SHP77 treated with DMSO at 0.1 percent for 48 hours (cell line): ENCODE results near the gene ELP2.

ENCODE experiments used
- DNase-seq: peaks from one replicate; lab custom pipeline; 2025; lab: John Stamatoyannopoulos, UW

Gene ELP2

DNA sequence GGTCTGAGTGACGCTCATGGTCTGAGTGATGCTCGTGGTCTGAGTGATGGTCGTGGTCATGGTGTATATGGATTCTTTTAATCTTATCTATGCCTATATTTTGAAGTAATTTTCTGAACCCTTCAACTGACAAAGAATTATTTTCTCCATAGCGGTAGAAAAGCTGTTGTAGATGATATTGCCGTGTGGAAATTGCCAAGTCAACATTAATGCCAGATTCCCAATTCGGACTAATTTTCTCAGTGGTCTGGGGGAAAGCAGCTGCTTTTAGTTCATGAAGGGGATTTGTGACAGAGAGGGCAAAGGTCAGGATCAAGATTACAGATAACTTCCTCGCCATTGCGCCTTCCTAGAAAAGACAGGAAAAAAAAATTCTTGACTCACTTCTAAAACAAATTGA lies 3.0 kb upstream of the ELP2 start:
- DNase-seq = no peak

DNA sequence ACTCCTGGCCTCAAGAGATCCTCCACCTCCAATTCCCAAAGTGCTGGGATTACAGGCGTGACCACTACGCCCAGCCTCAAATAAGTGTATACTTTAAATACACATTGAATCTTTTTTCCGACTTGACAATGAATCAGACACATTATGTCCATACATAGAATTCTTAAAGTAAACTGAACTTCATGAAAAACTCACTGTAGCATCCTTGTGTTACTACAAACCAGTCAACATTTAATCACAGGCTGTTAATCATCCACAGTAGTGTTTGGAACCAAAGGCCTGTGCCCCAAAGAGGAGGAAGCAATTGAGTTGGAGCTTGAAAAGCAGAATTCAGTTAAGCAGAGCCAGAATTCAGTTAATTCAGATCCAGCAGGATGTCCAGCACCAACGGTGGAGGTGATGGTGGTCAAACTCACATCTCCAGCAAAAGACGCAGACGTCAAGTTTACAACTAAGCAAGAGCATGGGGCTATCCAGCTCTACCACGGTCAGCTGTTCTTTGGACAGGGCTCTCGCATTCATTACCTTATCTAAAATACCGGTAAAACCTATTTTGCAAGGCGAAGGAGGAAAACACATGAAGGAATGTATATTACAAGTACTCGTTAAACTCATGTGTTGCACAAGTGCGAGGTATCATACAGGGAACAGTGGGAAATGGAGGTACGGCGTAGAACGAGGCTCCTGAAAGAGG lies 1.7 kb upstream of the ELP2 start:
- DNase-seq = no peak

GRCh38 chr18:36128530-36128870 lies 1.2 kb upstream of the ELP2 start:
- no peak for DNase-seq

- no peak for DNase-seq
Observed at GRCh38 chr18:36128907-36129299, 796 bp upstream of the ELP2 start.

DNA sequence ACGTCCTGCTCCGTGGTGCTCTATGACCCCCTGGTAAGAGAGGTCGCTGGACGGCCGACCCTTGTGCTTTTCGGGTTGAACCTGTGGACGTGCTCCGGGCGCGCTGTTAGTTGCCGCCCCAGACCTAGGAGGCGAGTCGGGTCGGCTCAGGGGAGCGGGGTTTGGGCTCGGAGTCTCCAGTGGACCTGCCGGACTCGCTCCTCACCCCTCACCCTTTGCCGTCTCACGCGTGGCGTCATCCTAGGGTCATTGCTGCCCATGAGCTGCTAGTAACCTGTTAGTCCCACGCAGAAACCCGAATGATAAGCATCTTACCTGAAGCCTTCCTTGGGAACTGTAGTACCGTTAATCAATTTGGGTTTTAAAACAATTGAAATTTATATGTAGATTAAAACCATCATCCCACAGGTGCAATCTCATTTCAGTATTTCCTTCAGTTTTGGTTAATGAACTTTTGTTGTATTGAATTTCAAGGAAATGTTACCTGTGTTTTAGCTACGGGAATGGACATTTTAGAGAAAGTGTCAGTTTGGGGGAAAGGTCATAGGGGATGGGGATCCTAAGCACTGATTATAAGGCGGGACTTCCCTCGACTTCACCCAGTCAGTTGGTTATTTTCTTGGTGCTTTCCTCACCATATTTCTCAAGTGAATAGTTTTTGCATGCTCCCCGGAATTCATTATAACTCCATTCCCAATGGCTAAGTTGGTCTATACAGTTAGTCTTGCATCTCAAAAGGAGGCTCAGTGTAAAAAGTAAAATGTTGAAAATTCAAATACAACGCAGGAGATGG lies 536 bp downstream of the ELP2 start:
- DNase-seq = no peak

GRCh38 chr18:36130883-36131653 lies 1.4 kb downstream of the ELP2 start:
- DNase-seq = no peak

GRCh38 chr18:36131692-36132483 lies 2.2 kb downstream of the ELP2 start:
- no peak for DNase-seq

DNA sequence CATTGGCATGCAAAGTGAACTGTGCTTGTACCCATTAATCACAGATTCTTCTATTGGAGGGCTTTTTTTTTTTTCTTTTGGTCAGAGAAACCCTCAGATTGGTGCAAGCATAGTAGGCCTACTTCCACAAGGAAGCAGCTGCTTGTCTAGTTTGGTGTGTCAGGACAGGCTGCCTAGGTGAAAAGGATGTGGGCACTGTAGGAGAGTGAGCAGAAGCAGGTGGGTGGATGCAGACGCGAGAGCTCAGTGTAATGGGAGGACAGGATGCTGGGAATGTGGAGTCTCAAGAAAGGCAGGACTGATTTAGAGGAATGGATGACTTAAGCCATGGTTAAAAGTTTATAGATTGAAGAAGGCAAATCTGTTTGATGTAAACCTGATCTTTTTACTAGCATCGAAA lies 3.1 kb downstream of the ELP2 start:
- no peak for DNase-seq

- no peak for DNase-seq
Observed at GRCh38 chr18:36135264-36135663, 5.6 kb downstream of the ELP2 start.

DNA sequence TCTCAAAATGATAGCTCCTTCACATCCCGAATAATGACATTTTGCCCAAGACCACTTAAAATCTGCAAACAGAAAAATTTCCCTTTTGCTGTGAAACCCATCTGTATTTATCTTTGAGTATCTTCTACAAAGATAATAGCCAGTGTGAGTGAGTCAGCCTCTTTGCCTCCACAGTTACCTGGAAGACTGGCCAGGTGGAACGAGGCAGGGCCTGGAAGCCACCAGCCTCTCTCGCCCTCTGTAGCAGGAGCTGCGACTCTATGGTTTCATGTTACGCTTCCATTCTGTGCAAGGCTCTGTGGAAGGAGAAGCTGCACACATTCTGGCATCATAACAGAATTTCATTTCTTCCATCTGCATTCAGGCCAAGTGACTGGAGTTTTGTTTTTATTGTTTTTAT lies 9.5 kb downstream of the ELP2 start:
- no peak for DNase-seq

DNA sequence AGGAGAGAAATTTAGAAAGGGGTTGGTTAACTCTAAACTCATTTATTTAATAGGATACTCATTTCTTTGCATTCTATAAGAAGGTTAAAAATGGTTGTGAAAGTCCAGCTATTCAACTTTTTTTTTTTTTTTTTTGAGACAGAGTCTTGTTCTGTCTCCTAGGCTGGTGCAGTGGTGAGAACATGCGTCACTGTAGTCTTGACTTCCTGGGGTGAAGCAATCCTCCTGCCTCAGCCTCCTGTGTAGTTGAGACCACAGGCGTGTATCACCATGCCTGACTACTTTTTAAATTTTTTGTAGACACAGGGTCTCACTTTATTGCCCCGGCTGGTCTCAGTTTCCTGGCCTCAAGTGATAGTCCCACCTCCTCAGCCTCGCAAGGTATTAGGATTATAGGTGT lies 11.9 kb downstream of the ELP2 start:
- no peak for DNase-seq

- no peak for DNase-seq
Observed at GRCh38 chr18:36142751-36143150, 13.1 kb downstream of the ELP2 start.

GRCh38 chr18:36143391-36143790 lies 13.7 kb downstream of the ELP2 start:
- no peak for DNase-seq

GRCh38 chr18:36149514-36150289 lies 20.0 kb downstream of the ELP2 start:
- DNase-seq = no peak

DNA sequence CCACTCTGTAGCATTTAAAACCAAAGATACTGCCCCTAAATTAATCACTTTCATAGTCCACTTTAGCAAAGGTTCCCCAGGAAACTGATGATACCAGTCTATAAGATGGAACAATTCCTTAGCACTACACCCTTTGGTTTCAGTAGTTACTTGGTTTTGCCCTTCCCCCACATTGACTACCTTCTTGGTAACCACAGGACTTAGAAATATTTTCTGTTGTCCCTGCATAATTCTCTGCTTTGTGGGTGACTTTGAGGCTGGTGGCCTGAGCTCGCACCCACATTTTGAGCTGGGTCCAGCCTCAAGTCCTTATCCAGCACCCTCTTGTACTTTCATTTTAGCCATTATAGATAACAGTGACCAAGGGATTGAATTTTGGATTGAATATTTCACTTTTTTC lies 23.1 kb downstream of the ELP2 start:
- DNase-seq = no peak

DNA sequence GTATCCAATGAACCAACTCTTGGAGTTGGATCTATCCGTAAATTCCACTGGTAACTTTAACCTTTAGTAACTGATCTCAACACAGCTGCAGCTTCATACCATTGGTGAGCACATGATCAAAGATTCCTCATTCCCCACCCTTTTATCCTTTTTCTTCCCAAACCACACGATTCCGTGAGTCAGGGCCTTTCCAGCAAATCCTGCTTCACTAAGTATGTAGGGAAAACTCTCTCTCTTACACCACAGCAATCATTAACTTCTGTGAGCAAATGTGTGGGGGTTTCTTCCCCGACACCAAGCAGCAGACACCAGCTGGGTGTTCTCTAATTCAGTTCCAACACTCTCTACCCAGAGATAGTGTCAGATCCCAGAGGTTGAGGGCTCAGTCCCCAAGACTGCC lies 23.5 kb downstream of the ELP2 start:
- DNase-seq = no peak

DNA sequence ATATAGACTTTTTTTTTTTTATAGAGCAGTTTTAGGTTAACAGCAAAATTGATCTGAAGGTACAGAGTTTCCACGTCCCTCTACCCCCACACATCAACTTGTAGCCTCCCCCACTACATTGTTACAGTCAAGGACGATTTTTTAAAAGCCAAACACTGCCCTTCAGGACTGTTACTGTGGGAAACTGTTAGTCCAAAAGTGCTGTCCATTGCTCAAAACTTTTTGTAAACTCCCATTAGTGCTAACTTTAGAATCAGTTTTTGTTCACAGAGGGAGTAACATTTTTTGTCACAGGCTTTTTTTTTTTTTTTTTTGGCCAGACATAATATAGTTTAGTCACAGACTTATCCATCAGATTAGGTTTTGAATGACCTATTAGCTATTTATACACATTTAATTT lies 24.1 kb downstream of the ELP2 start:
- DNase-seq = no peak

DNA sequence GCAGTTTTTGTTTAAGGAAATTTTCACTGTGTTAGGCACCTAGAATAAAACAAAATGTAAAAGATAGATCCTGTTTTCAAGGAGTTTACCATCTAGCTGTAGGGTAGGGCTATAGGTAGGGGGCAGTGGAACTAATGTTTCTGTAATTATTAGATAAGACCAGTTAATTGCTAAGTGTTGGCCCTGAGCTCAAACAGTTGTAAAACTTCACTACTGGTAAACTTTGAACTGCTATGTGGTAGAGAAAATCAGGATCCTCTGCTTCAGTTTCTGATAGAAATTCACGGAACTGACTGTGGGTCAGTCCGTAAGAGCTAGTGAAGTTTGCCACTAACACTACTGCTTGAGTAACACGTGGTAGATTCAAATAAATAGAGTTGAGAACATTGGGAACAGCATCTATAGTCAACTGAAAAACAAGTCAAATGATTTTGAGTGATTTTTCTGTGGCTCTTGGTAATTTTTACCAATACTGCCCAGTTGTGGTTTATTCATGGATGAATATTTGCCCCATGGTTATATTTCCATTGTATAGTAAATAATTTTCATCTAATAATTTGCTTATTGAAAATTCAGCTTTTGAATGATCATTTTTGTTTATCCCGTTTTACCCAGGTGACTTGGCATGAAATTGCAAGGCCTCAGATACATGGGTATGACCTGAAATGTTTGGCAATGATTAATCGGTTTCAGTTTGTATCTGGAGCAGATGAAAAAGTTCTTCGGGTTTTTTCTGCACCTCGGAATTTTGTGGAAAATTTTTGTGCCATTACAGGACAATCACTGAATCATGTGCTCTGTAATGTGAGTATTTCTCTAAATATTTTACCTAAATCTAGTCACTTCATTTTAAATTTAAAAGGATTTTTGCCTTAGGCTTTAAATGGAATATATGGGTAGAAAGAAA lies 26.4 kb downstream of the ELP2 start:
- DNase-seq = no peak

DNA sequence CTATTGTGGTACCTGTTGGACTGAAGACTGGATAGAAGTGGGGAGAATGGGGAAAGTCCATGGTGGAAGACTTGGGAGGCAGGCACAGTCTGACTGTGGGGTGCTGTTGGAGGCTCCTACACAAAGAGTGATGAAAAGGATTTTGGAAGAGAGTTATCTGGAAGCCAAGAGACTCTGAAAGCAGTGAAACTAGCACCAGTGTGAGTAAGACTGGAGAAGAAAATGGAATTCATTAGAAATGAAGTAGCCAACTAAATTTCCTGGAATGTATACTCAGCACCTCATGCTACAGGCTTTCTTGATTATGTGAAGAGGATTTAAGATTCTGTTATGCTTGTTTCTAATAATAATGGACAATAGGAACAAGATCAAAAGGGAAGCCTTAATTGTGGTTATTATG lies 27.7 kb downstream of the ELP2 start:
- DNase-seq = no peak

GRCh38 chr18:36158266-36158867 lies 28.7 kb downstream of the ELP2 start:
- no peak for DNase-seq
